ENCODE data around the gene AKR7A2. TPM values are rescaled to one million over a fixed set of nuclear protein-coding genes. Genes with fewer than 3 reads are reported as not detected.
"Not testable (repeated sequence)": the region's sequence is repeated elsewhere in the genome, so short reads cannot be mapped to it uniquely, and the experiment has no call there.

The AKR7A2 gene
- total and polyA plus RNA-seq, 10 donors: 14.6 to 68.4 (median 33.4) TPM

- Histone ChIP-seq H3K4me1 (peaks cover 6 to 22% (median 12%) of the 10 kb centered on the region in 6 donors), H3K36me3 (peaks cover 0 to 67% (median 59%) of the 10 kb centered on the region in 6 donors), H3K27me3 (replicated peaks in 1 of 7) (no peaks in the 10 kb centered on the region), H3K9me3 (no peaks in the 10 kb centered on the region), H3K4me3 (no peak overlapping the region), H3K27ac (no peak overlapping the region)
- intact Hi-C loops (cut with DNase I; ENCODE audit: low total_unique reads): no loop called here
- no peak for TF ChIP-seq POLR2A (IDR thresholded peaks at IDR 0.05)
- TF ChIP-seq POLR2AphosphoS5 (IDR thresholded peaks at IDR 0.05): no peak
- TF ChIP-seq, protein P1, sequence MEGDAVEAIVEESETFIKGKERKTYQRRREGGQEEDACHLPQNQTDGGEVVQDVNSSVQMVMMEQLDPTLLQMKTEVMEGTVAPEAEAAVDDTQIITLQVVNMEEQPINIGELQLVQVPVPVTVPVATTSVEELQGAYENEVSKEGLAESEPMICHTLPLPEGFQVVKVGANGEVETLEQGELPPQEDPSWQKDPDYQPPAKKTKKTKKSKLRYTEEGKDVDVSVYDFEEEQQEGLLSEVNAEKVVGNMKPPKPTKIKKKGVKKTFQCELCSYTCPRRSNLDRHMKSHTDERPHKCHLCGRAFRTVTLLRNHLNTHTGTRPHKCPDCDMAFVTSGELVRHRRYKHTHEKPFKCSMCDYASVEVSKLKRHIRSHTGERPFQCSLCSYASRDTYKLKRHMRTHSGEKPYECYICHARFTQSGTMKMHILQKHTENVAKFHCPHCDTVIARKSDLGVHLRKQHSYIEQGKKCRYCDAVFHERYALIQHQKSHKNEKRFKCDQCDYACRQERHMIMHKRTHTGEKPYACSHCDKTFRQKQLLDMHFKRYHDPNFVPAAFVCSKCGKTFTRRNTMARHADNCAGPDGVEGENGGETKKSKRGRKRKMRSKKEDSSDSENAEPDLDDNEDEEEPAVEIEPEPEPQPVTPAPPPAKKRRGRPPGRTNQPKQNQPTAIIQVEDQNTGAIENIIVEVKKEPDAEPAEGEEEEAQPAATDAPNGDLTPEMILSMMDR (IDR thresholded peaks at IDR 0.05 in 8 of 11, conservative IDR thresholded peaks at IDR 0.05 in 3 of 11): no peak
- 95 to 99% (median 96%) methylated on average over 6 of the region's 6 CpGs for WGBS, 5 donors
- no peak for DNase-seq
Observed at GRCh38 chr1:19306941-19307340, 5.0 kb downstream of the AKR7A2 start.

DNA sequence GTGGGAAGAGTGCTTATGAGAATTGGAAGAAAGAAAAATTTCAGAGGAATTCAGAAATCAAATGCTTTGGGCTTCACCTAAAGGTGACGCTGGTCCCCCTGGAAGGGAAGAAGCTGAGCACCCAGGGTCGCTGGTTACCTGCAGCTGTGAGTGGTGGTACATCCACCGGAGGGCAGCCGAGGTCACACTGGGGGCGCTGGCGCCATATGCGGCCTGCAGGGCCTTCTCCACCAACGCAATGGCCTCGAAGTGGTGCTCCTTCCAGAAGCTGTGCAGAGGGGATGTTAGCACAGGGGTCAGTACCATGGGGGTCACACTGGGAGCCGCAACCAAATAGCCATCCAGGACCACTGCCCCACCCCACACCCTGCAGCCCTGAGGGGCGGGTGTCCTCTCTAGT, 6.1 kb downstream of the AKR7A2 start:
- no peak overlapping the region for H3K4me3 ChIP-seq
- TF ChIP-seq, protein P1 (IDR thresholded peaks at IDR 0.05 in 8 of 11, conservative IDR thresholded peaks at IDR 0.05 in 3 of 11): no peak
- TF ChIP-seq POLR2A (IDR thresholded peaks at IDR 0.05) (no peak), POLR2AphosphoS5 (IDR thresholded peaks at IDR 0.05) (no peak)
- H3K27ac ChIP-seq: no peak overlapping the region
- intact Hi-C loops (cut with DNase I; ENCODE audit: low total_unique reads): no loop called here
- no peaks in the 10 kb centered on the region for H3K27me3 ChIP-seq (replicated peaks in 1 of 7)
- H3K36me3 ChIP-seq: peaks cover 0 to 69% (median 59%) of the 10 kb centered on the region in 6 donors
- WGBS, 5 donors: 86 to 98% (median 94%) methylated on average over 10 to 11 of the region's 11 CpGs
- DNase-seq: no peak
- peaks cover 2 to 15% (median 4%) of the 10 kb centered on the region in 6 donors for H3K4me1 ChIP-seq
- no peaks in the 10 kb centered on the region for H3K9me3 ChIP-seq

DNA sequence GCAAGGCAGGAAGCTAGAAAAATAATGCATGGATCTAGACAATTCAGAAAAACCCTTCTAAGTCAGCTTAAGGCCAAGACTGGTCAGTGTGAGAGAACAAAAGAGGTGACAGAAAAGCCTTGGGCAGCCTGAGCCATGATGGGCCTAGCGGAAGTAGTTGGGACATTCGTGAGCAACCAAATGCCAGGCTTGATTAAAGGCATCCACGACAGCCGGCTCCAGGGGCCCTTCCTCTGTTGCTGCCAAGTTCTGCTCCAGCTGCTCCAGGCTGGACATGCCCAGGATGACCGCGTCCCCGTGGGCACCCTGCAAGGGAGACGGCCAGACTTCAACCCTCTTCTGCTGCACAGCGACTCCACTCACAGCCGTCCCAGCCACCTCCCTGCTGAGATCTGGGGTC, 7.9 kb downstream of the AKR7A2 start:
- H3K4me1 ChIP-seq; DNase-seq; H3K9me3 ChIP-seq; intact Hi-C loops (cut with DNase I; ENCODE audit: low total_unique reads); H3K27me3 ChIP-seq (replicated peaks in 1 of 7); H3K4me3 ChIP-seq; H3K27ac ChIP-seq: not testable (repeated sequence)
- WGBS, 5 donors: 87 to 96% (median 94%) methylated on average over 10 of the region's 10 CpGs
- H3K36me3 ChIP-seq: peaks cover 0 to 69% (median 59%) of the 10 kb centered on the region in 6 donors

- intact Hi-C loops (cut with DNase I; ENCODE audit: low total_unique reads): no loop called here
- no peaks in the 10 kb centered on the region for H3K4me1 ChIP-seq
- no peaks in the 10 kb centered on the region for H3K27me3 ChIP-seq (replicated peaks in 1 of 7)
- no peak overlapping the region for H3K27ac ChIP-seq
- 86 to 100% (median 94%) methylated on average over 2 of the region's 2 CpGs for WGBS, 5 donors
- peaks cover 0 to 37% (median 27%) of the 10 kb centered on the region in 6 donors for H3K36me3 ChIP-seq
- H3K4me3 ChIP-seq: no peak overlapping the region
- DNase-seq: no peak
- H3K9me3 ChIP-seq: peaks cover 0 to 13% (median 6%) of the 10 kb centered on the region in 8 donors
- TF ChIP-seq, protein P1 (IDR thresholded peaks at IDR 0.05 in 8 of 11, conservative IDR thresholded peaks at IDR 0.05 in 3 of 11): no peak
- no peak for TF ChIP-seq POLR2A (IDR thresholded peaks at IDR 0.05)
- TF ChIP-seq POLR2AphosphoS5 (IDR thresholded peaks at IDR 0.05): no peak
Observed at GRCh38 chr1:19300211-19300610, 11.7 kb downstream of the AKR7A2 start.

- intact Hi-C loops (cut with DNase I; ENCODE audit: low total_unique reads): no loop called here
Observed at GRCh38 chr1:19294638-19295037, 17.3 kb downstream of the AKR7A2 start.

More at GRCh38 chr1:19294638-19295037, 17.3 kb downstream of the AKR7A2 start:
- H3K4me1 ChIP-seq: no peaks in the 10 kb centered on the region
- H3K9me3 ChIP-seq: peaks cover 2 to 42% (median 29%) of the 10 kb centered on the region in 8 donors
- peaks cover 0 to 15% (median 0%) of the 10 kb centered on the region in 6 donors for H3K36me3 ChIP-seq
- H3K27me3 ChIP-seq (replicated peaks in 1 of 7): no peaks in the 10 kb centered on the region
- WGBS, 5 donors: 73 to 97% (median 96%) methylated on average over 2 of the region's 2 CpGs
- no peak overlapping the region for H3K27ac ChIP-seq
- no peak overlapping the region for H3K4me3 ChIP-seq
- DNase-seq: no peak
- TF ChIP-seq, protein P1 (IDR thresholded peaks at IDR 0.05 in 8 of 11, conservative IDR thresholded peaks at IDR 0.05 in 3 of 11): no peak
- no peak for TF ChIP-seq POLR2AphosphoS5 (IDR thresholded peaks at IDR 0.05)

Data from spleen (tissue), 11 donors.